HEK293 (cell line): ENCODE measurements around the gene FXYD1.

Source experiments
- CTCF ChIA-PET: fragments of 350-600 bp; formaldehyde crosslinking; extraction: SDS; loops from one replicate; lab custom pipeline; 2021; ENCODE audit warnings: antibody characterized with exemption; lab: Yijun Ruan, JAX
- POLR2A ChIA-PET: fragments of 300-600 bp; formaldehyde crosslinking; extraction: SDS; loops from one replicate; lab custom pipeline; 2020; ENCODE audit warnings: antibody characterized with exemption, inconsistent platforms; lab: Yijun Ruan, JAX
- H3K27ac ChIP-seq: fragments of 200-500 bp; sonication (Bioruptor generic); 2 replicates; pipeline ENCODE4 v1.5.1; 2014; ENCODE audit warnings: low read depth, low read length, control low read depth, inconsistent platforms; ENCODE audit errors: extremely low read depth
- H3K36me3 ChIP-seq, 2 experiments: fragments of 200-500 bp in 1 of 2; sonication (Bioruptor generic) in 1 of 2; 1 replicate in 1 of 2; 2 replicates in 1 of 2; pipeline ENCODE4 v1.5.1; 2014 to 2017; ENCODE audit warnings: inconsistent platforms in 2 of 2, low read length in 2 of 2; ENCODE audit not compliant: control insufficient read depth in 2 of 2, insufficient read depth in 1 of 2
- H3K4me1 ChIP-seq: fragments of 200-500 bp; sonication (Bioruptor generic); 2 replicates; pipeline ENCODE4 v1.5.1; 2014; ENCODE audit warnings: mild to moderate bottlenecking, low read length, inconsistent platforms; ENCODE audit not compliant: control insufficient read depth, insufficient read depth
- H3K4me3 ChIP-seq: 2 replicates; pipeline ENCODE4 v1.5.1; 2011; ENCODE audit warnings: low read depth, mild to moderate bottlenecking, control low read depth, low read length, moderate library complexity
- H3K9me3 ChIP-seq: fragments of 200-500 bp; sonication (Bioruptor generic); 2 replicates; pipeline ENCODE4 v1.5.1; 2014; ENCODE audit warnings: low read depth, low read length, inconsistent platforms; ENCODE audit not compliant: control insufficient read depth, insufficient read depth
- ATF2 ChIP-seq: fragments of 450-650 bp; formaldehyde crosslinking; IDR thresholded peaks from 2 replicates; pipeline ENCODE4 v1.5.1; 2016; ENCODE audit warnings: missing biosample characterization, missing genetic modification characterization, low read depth
- HOXD13 ChIP-seq: sonication (generic); formaldehyde crosslinking; IDR thresholded peaks from 2 replicates; pipeline ENCODE4 v1.8.0; 2022; ENCODE audit warnings: missing genetic modification reagents, borderline replicate concordance
- PATZ1 ChIP-seq: fragments of 450-650 bp; formaldehyde crosslinking; IDR thresholded peaks from 2 replicates; pipeline ENCODE4 v1.5.1; 2016; ENCODE audit warnings: missing biosample characterization, missing genetic modification characterization
- SETDB1 ChIP-seq: IDR thresholded peaks from one replicate; pipeline ENCODE4 v1.6.1; 2017; ENCODE audit warnings: mild to moderate bottlenecking, low read length, moderate library complexity, mixed read lengths; ENCODE audit not compliant: insufficient read length
- WT1 ChIP-seq: fragments of 450-650 bp; formaldehyde crosslinking; IDR thresholded peaks from 2 replicates; pipeline ENCODE4 v1.5.1; 2016; ENCODE audit warnings: missing biosample characterization, missing genetic modification characterization
- ZFP41 ChIP-seq: fragments of 450-650 bp; formaldehyde crosslinking; IDR thresholded peaks from 2 replicates; pipeline ENCODE4 v1.5.1; 2016; ENCODE audit warnings: missing biosample characterization, missing genetic modification characterization, borderline replicate concordance
- ZNF112 ChIP-seq: fragments of 450-650 bp; formaldehyde crosslinking; IDR thresholded peaks from 2 replicates; pipeline ENCODE4 v1.5.0; 2017; ENCODE audit warnings: missing biosample characterization, missing genetic modification characterization
- ZNF169 ChIP-seq: fragments of 450-650 bp; formaldehyde crosslinking; IDR thresholded peaks from 2 replicates; pipeline ENCODE4 v1.5.1; 2016; ENCODE audit warnings: missing biosample characterization, missing genetic modification characterization
- ZNF24 ChIP-seq: fragments of 450-650 bp; formaldehyde crosslinking; IDR thresholded peaks from 2 replicates; pipeline ENCODE4 v1.5.1; 2016; ENCODE audit warnings: missing biosample characterization, missing genetic modification characterization
- ZNF514 ChIP-seq: fragments of 450-650 bp; formaldehyde crosslinking; IDR thresholded peaks from 2 replicates; pipeline ENCODE4 v1.5.1; 2016; ENCODE audit warnings: missing biosample characterization, missing genetic modification characterization
- ZNF518A ChIP-seq: fragments of 450-650 bp; formaldehyde crosslinking; conservative IDR thresholded peaks from 2 replicates; pipeline ENCODE4 v1.5.1; 2016; ENCODE audit warnings: low read depth, missing biosample characterization, missing genetic modification characterization
- ZNF580 ChIP-seq: fragments of 450-650 bp; formaldehyde crosslinking; IDR thresholded peaks from 2 replicates; pipeline ENCODE4 v1.5.1; 2016; ENCODE audit warnings: missing biosample characterization, missing genetic modification characterization
- ZNF654 ChIP-seq: fragments of 450-650 bp; formaldehyde crosslinking; IDR thresholded peaks from 2 replicates; pipeline ENCODE4 v1.5.1; 2016; ENCODE audit warnings: low read depth, missing biosample characterization, missing genetic modification characterization
- ZNF677 ChIP-seq: fragments of 450-650 bp; IDR thresholded peaks from 2 replicates; pipeline ENCODE4 v1.5.0; 2018; ENCODE audit warnings: missing biosample characterization, mild to moderate bottlenecking, missing genetic modification characterization, moderate library complexity
- ZNF704 ChIP-seq: fragments of 450-650 bp; formaldehyde crosslinking; IDR thresholded peaks from 2 replicates; pipeline ENCODE4 v1.5.1; 2016; ENCODE audit warnings: missing biosample characterization, missing genetic modification characterization
- ZNF791 ChIP-seq: fragments of 450-650 bp; formaldehyde crosslinking; IDR thresholded peaks from 2 replicates; pipeline ENCODE4 v1.5.1; 2016; ENCODE audit warnings: missing biosample characterization, missing genetic modification characterization
- ZNF837 ChIP-seq: fragments of 450-650 bp; formaldehyde crosslinking; IDR thresholded peaks from 2 replicates; pipeline ENCODE4 v1.5.1; 2016; ENCODE audit warnings: missing biosample characterization, missing genetic modification characterization
- ZXDB ChIP-seq: fragments of 450-650 bp; formaldehyde crosslinking; IDR thresholded peaks from 2 replicates; pipeline ENCODE4 v1.5.1; 2016; ENCODE audit warnings: missing biosample characterization, missing genetic modification characterization

FXYD1 gene

GRCh38 chr19:35170359-35171061 lies 31.9 kb downstream of the FXYD1 start:
- no peaks in the 10 kb centered on the region; the same call in 1 of the 2 replicates for H3K9me3 ChIP-seq
- H3K36me3 ChIP-seq, result peaks cover 15 to 43% of the 10 kb centered on the region in 2 experiments
- ChIA-PET POLR2A (interaction anchor here (1.2 kb wide), 1 partner anchor 29 kb away, joined by 5 read pairs; no protein-coding TSS in a partner anchor), CTCF (interaction anchor here (0.6 to 1.4 kb wide), 3 partner anchors 28 to 480 kb away, joined by 3 to 5 read pairs (median 3); no protein-coding TSS in a partner anchor)
- no peak overlapping the region for H3K27ac ChIP-seq
- no peak for TF ChIP-seq ZNF580 (tag by site-specific recombination)
- TF ChIP-seq ZNF169 (tag by site-specific recombination), result no peak
- no peak for TF ChIP-seq ZNF24 (tag by site-specific recombination)
- no peak for TF ChIP-seq ZNF791 (tag by site-specific recombination)
- no peak for TF ChIP-seq ZNF112 (tag by site-specific recombination)
- no peak for TF ChIP-seq ATF2 (tag by site-specific recombination)
- no peak for TF ChIP-seq SETDB1
- TF ChIP-seq ZNF518A (tag by site-specific recombination), result no peak
- TF ChIP-seq ZNF514, result no peak
- TF ChIP-seq ZXDB (tag by site-specific recombination), result no peak
- TF ChIP-seq ZNF677 (tag by site-specific recombination), result no peak
- no peak for TF ChIP-seq ZNF654 (tag by site-specific recombination)
- no peak for TF ChIP-seq PATZ1 (tag by site-specific recombination)
- TF ChIP-seq ZNF704, result no peak
- no peak for TF ChIP-seq ZFP41
- TF ChIP-seq WT1 (tag by site-specific recombination), result no peak
- no peak for TF ChIP-seq HOXD13 (CRISPR knock-in tag)
- TF ChIP-seq ZNF837 (tag by site-specific recombination), result no peak
- TF ChIP-seq, all 188 proteins: peak for 0
- Histone ChIP-seq H3K4me1 (no peaks in the 10 kb centered on the region), H3K4me3 (no peak overlapping the region)
